K562 (cell line): ENCODE data around the gene MFAP3L.

Experiments
- CEBPB ChIP-seq: fragments of 450-650 bp; IDR thresholded peaks from 2 replicates; pipeline ENCODE4 v1.6.1; 2016; ENCODE audit warnings: missing genetic modification characterization, missing compliant biosample characterization
- RCOR1 ChIP-seq, 2 experiments: IDR thresholded peaks; 2 replicates each; pipeline ENCODE4 v1.6.1; 2012; ENCODE audit warnings: low read depth in 2 of 2, low read length in 2 of 2, borderline replicate concordance in 1 of 2, improper control_type of control experiment in 1 of 2
- ZNF384 ChIP-seq: IDR thresholded peaks from 2 replicates; pipeline ENCODE4 v1.6.1; 2012; ENCODE audit warnings: low read depth, low read length, improper control_type of control experiment

- TF ChIP-seq ZNF384 (0 out of 2 replicates have a peak, but pooled peaks have one; percentile 22), CEBPB (no peak), RCOR1 (IDR thresholded peaks at IDR 0.05; ENCODE audit: borderline replicate concordance in 1 of 2, low read depth in 2 of 2, low read length in 2 of 2) (no peak)
These were observed at the start of gene MFAP3L for GRCh38 chr4:170026253-170027021.
